Activated CD8-positive, alpha-beta T cell treated with anti-CD3 and anti-CD28 coated beads for 36 hours (primary cell): Measurements from ENCODE around the gene DHX8. TPM values are rescaled to one million over a fixed set of nuclear protein-coding genes. Genes with fewer than 3 reads are reported as not detected.
A peak's percentile ranks its signal among the peaks of the same experiment; 100 is the strongest.

Experiments used
- ATAC-seq: fragments of 200-7000 bp; cut with Tn5 transposase; one replicate; pipeline ENCODE4 v1.10.0; 2021; ENCODE audit warnings: mild to moderate bottlenecking, moderate library complexity
- CTCF ChIA-PET: fragments of 350-600 bp; sonication (Branson Sonifier 250); formaldehyde crosslinking; loops from one replicate; lab custom pipeline; 2021; ENCODE audit warnings: antibody characterized with exemption; lab: Charles Lee
- POLR2A ChIA-PET: fragments of 350-600 bp; sonication (Branson Sonifier 250); formaldehyde crosslinking; loops from one replicate; lab custom pipeline; 2021; ENCODE audit warnings: antibody characterized with exemption; lab: Charles Lee
- DNase-seq: peaks from one replicate; pipeline ENCODE4 v3.0.0-alpha.2; 2020
- H3K27ac Mint-ChIP-seq: one replicate; pipeline ENCODE4 v1.8.0; 2021; ENCODE audit warnings: mild to moderate bottlenecking, mixed read lengths
- H3K27me3 Mint-ChIP-seq: one replicate; pipeline ENCODE4 v1.8.0; 2021; ENCODE audit warnings: mixed read lengths
- H3K36me3 Mint-ChIP-seq: one replicate; pipeline ENCODE4 v1.8.0; 2021; ENCODE audit warnings: low read depth, mixed read lengths
- H3K4me1 Mint-ChIP-seq: one replicate; pipeline ENCODE4 v1.8.0; 2021; ENCODE audit warnings: low read depth, mixed read lengths
- H3K4me3 Mint-ChIP-seq: one replicate; pipeline ENCODE4 v1.8.0; 2021; ENCODE audit warnings: mild to moderate bottlenecking, moderate library complexity, mixed read lengths
- H3K9me3 Mint-ChIP-seq: one replicate; pipeline ENCODE4 v1.8.0; 2021; ENCODE audit warnings: mixed read lengths
- intact Hi-C: fragments of 100-400 bp; cut with micrococcal nuclease; formaldehyde crosslinking; loops from one replicate; pipeline ENCODE4 v1.10.0; 2022
- total RNA-seq, 2 experiments: library from RNA; stranded (reverse); gene quantifications; one replicate each; pipeline ENCODE4 v1.2.3, GENCODE V29; 2021
- TF ChIP-seq, protein P1 (sequence below): fragments of 200-600 bp; IDR thresholded peaks from one replicate; pipeline ENCODE4 v1.8.0; 2022; ENCODE audit warnings: antibody characterized with exemption, mild to moderate bottlenecking

The DHX8 gene
- total RNA-seq, 2 experiments from 2014 or later: 43.0 to 45.1 TPM

DNA sequence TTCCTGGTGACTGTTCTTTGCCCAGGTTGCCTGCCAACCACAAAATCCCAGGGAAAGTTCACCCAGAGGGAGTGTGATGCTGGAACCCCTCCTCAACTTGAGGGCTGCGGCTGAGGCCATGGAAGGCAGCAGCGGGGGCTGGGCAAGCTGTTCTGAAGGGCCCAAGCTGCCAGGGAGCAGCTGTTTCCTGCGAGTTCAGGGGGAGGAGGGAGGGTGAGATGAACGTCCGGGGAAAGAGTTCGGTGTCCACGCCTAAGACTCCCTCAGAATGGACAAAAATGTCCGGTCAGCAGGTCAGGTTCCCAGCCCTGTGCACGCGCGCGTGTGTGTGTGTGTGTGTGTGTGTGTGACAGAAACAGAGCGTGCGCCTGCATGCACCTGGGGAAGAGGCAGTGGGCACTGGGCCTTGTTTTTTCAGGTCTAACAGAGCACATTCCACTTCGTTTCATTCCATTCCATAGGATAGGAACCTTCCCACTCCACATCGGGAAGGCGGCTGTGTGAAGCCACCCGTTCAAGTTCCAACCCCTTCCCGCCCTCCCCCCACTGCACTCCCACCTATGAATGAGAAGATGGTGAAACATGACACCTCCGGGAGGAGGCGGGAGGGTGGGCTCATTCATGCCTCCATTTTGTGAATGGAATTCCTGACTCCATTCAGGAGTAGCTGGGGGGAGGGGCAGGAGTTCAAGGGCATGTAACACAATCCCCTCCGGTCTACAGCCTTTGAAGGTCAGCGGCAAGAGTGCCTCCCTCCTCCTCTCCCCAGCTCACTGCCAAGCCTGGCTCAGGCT lies 46.7 kb downstream of the DHX8 start:
- TF ChIP-seq, protein P1, sequence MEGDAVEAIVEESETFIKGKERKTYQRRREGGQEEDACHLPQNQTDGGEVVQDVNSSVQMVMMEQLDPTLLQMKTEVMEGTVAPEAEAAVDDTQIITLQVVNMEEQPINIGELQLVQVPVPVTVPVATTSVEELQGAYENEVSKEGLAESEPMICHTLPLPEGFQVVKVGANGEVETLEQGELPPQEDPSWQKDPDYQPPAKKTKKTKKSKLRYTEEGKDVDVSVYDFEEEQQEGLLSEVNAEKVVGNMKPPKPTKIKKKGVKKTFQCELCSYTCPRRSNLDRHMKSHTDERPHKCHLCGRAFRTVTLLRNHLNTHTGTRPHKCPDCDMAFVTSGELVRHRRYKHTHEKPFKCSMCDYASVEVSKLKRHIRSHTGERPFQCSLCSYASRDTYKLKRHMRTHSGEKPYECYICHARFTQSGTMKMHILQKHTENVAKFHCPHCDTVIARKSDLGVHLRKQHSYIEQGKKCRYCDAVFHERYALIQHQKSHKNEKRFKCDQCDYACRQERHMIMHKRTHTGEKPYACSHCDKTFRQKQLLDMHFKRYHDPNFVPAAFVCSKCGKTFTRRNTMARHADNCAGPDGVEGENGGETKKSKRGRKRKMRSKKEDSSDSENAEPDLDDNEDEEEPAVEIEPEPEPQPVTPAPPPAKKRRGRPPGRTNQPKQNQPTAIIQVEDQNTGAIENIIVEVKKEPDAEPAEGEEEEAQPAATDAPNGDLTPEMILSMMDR: no peak
- ATAC-seq (no peak), DNase-seq (no peak)
- Mint-ChIP-seq H3K4me3 (no peak overlapping the region), H3K36me3 (no peaks in the 10 kb centered on the region), H3K4me1 (no peaks in the 10 kb centered on the region), H3K9me3 (no peaks in the 10 kb centered on the region), H3K27ac (no peak overlapping the region), H3K27me3 (no peaks in the 10 kb centered on the region)
- intact Hi-C loops: no loop called here
- ChIA-PET POLR2A (no interaction called here), CTCF (interaction anchor here (1.0 to 1.3 kb wide), 2 partner anchors 13 to 47 kb away, joined by 3 read pairs; partner anchors contain the start of gene DHX8)

DNA sequence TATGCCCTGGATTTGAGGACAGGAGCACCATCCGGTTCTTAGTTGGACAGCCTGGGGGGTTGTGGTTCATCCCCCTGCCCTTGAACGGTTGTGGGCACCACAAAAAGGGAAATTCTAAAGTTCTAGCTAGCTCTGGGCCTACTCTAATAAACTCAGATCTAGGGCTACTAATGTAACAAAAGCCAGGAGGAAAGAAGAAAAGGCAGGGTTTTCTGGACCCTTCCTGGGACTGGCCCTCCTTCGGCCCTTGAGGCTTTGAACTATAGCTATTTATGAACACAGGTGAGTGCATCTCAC lies 47.3 kb downstream of the DHX8 start:
- TF ChIP-seq, protein P1: no peak
- no peaks in the 10 kb centered on the region for H3K9me3 Mint-ChIP-seq

DNA sequence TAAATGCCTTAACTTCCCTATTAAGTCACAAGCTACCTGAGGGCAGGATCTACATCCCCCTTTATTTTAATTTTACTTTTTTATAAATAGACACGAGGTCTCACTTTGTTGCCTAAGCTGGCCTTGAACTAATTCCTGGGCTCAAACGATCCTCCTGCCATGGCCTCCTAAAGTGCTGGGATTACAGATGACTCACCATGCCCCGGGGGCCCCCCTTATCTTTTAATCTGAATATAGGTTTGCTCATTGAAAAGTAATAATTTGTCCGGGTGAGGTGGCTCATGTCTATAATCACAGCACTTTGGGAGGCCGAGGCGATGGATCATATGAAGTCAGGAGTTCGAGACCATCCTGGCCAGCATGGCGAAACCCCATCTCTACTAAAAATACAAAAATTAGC lies 48.2 kb downstream of the DHX8 start:
- no peak overlapping the region for H3K27ac Mint-ChIP-seq
- POLR2A ChIA-PET: no interaction called here
- TF ChIP-seq, protein P1: no peak
- CTCF ChIA-PET: no interaction called here
- peak; percentile 13 for DNase-seq
- H3K9me3 Mint-ChIP-seq: no peaks in the 10 kb centered on the region
- intact Hi-C loops: no loop called here
- H3K36me3 Mint-ChIP-seq: no peaks in the 10 kb centered on the region
- ATAC-seq: no peak
- H3K27me3 Mint-ChIP-seq: no peaks in the 10 kb centered on the region
- no peak overlapping the region for H3K4me3 Mint-ChIP-seq
- H3K4me1 Mint-ChIP-seq: peaks cover 7% of the 10 kb centered on the region

More for the DNA sequence above, 47.3 kb downstream of the DHX8 start:
- ATAC-seq (no peak), DNase-seq (no peak)
- Mint-ChIP-seq H3K4me1 (peaks cover 1% of the 10 kb centered on the region), H3K36me3 (no peaks in the 10 kb centered on the region), H3K4me3 (no peak overlapping the region), H3K27ac (no peak overlapping the region), H3K27me3 (no peaks in the 10 kb centered on the region)
- CTCF ChIA-PET: interaction anchor here (1.0 to 1.3 kb wide), 2 partner anchors 13 to 47 kb away, joined by 3 read pairs; partner anchors contain the start of gene DHX8
- intact Hi-C loops: no loop called here
- POLR2A ChIA-PET: no interaction called here

DNA sequence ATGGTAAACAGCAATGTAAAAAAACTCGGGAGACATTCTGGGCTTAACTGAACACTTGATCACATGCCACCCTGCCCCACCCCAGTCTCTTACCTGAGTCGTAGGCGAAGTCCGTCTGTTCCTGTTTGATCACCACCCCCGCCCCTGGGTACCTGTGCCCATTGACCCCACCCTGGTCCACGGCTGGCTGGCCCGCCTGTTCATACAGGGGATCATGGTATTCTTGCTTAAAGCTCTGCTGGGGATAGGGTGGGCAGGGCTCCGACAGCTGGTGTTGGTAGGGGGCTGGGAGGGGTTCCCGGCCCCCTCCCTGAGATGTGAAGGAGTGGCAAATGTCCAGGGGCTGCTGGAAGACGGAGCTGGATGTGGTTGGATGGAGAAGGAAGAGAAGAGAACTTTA lies 48.8 kb downstream of the DHX8 start:
- ChIA-PET POLR2A (no interaction called here), CTCF (no interaction called here)
- no peak overlapping the region for H3K27ac Mint-ChIP-seq
- H3K4me1 Mint-ChIP-seq: peaks cover 7% of the 10 kb centered on the region
- H3K27me3 Mint-ChIP-seq: no peaks in the 10 kb centered on the region
- no peak for ATAC-seq
- DNase-seq: no peak
- TF ChIP-seq, protein P1: no peak
- intact Hi-C loops: no loop called here
- H3K9me3 Mint-ChIP-seq: no peaks in the 10 kb centered on the region
- H3K36me3 Mint-ChIP-seq: no peaks in the 10 kb centered on the region
- H3K4me3 Mint-ChIP-seq: no peak overlapping the region

DNA sequence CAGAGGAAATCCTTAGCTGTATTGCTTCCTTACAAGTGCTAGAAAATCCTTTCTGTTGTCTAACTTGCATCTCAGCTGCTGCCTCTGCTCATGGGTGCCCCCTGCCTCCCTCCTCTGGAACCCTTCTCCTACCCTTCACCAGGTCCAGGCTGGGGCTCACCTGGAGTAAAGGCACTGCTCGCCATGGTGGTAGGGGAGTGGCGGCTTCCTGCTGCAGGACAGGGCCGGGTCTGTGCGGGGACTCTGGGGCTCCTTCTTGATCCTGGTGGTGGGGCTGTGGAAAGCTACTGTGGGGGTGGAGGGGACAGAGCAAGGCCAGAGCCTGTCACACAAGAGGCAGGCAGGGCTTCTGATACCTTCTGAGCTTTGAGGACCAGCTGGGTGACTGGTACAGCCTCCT lies 49.9 kb downstream of the DHX8 start:
- H3K36me3 Mint-ChIP-seq: no peaks in the 10 kb centered on the region
- CTCF ChIA-PET: no interaction called here
- DNase-seq (no peak), ATAC-seq (no peak)
- H3K4me3 Mint-ChIP-seq: no peak overlapping the region
- no peaks in the 10 kb centered on the region for H3K9me3 Mint-ChIP-seq
- H3K27me3 Mint-ChIP-seq: no peaks in the 10 kb centered on the region
- no peak overlapping the region for H3K27ac Mint-ChIP-seq
- POLR2A ChIA-PET: no interaction called here
- peaks cover 7% of the 10 kb centered on the region for H3K4me1 Mint-ChIP-seq
- TF ChIP-seq, protein P1: no peak
- intact Hi-C loops: no loop called here
